ENCODE results near the gene NME9.

NME9 gene

GRCh38 chr3:138253609-138254008 lies 76.0 kb downstream of the NME9 start:
- H3K27ac ChIP-seq (ENCODE audit: low read length), result no peak overlapping the region
- no peaks in the 10 kb centered on the region for H3K9me3 ChIP-seq (ENCODE audit: control insufficient read depth in 2 of 2, low read length in 2 of 2)
- H3K36me3 ChIP-seq (ENCODE audit: control insufficient read depth in 2 of 2, insufficient read depth in 2 of 2, low read length in 2 of 2), result peaks cover 0 to 2% of the 10 kb centered on the region in 2 donors
- no peak overlapping the region for H3K4me3 ChIP-seq (ENCODE audit: low read length in 2 of 2)
- no peaks in the 10 kb centered on the region for H3K4me1 ChIP-seq (ENCODE audit: control insufficient read depth, insufficient read depth, low read length)
- H3K27me3 ChIP-seq (ENCODE audit: control insufficient read depth in 1 of 2, insufficient read depth in 2 of 2, low read length in 2 of 2), result no peaks in the 10 kb centered on the region
- H3K9ac ChIP-seq (ENCODE audit: low read length in 2 of 2), result no peak overlapping the region
